NT2/D1 (cell line): ENCODE results near the gene ELMOD1.
A peak's percentile ranks its signal among the peaks of the same experiment; 100 is the strongest.
"Not testable (repeated sequence)": the region's sequence is repeated elsewhere in the genome, so short reads cannot be mapped to it uniquely, and the experiment has no call there.

Experiments used
- DNase-seq: peaks from one replicate; pipeline ENCODE4 v3.0.0-alpha.2; 2011; ENCODE audit warnings: low read depth, low spot score
- H3K27me3 ChIP-seq: 2 replicates; pipeline ENCODE4 v1.6.0; 2011; ENCODE audit warnings: mild to moderate bottlenecking; ENCODE audit not compliant: insufficient read length, insufficient read depth
- H3K36me3 ChIP-seq: 2 replicates; pipeline ENCODE4 v1.6.1; 2011; ENCODE audit warnings: mild to moderate bottlenecking, low read length, mixed read lengths; ENCODE audit not compliant: insufficient read depth, insufficient read length
- H3K4me1 ChIP-seq: 2 replicates; pipeline ENCODE4 v1.5.1; 2011; ENCODE audit not compliant: insufficient read depth, insufficient read length
- H3K4me3 ChIP-seq: 2 replicates; pipeline ENCODE4 v1.5.1; 2011; ENCODE audit warnings: low read depth; ENCODE audit not compliant: insufficient read length
- H3K9ac ChIP-seq: 2 replicates; pipeline ENCODE4 v1.6.0; 2011; ENCODE audit warnings: low read depth; ENCODE audit not compliant: insufficient read length
- H3K9me3 ChIP-seq: 2 replicates; pipeline ENCODE4 v1.5.1; 2011; ENCODE audit warnings: mild to moderate bottlenecking, low read length; ENCODE audit not compliant: insufficient read depth
- SUZ12 ChIP-seq: IDR thresholded peaks from 2 replicates; pipeline ENCODE4 v1.6.1; 2011; ENCODE audit not compliant: insufficient read length, insufficient read depth; ENCODE audit errors: extremely low read depth
- YY1 ChIP-seq: IDR thresholded peaks from 2 replicates; pipeline ENCODE4 v1.6.1; 2011; ENCODE audit not compliant: insufficient read length, insufficient read depth
- ZNF274 ChIP-seq: IDR thresholded peaks from 2 replicates; pipeline ENCODE4 v1.6.1; 2011; ENCODE audit warnings: mild to moderate bottlenecking, low read depth, low read length

Gene ELMOD1

DNA sequence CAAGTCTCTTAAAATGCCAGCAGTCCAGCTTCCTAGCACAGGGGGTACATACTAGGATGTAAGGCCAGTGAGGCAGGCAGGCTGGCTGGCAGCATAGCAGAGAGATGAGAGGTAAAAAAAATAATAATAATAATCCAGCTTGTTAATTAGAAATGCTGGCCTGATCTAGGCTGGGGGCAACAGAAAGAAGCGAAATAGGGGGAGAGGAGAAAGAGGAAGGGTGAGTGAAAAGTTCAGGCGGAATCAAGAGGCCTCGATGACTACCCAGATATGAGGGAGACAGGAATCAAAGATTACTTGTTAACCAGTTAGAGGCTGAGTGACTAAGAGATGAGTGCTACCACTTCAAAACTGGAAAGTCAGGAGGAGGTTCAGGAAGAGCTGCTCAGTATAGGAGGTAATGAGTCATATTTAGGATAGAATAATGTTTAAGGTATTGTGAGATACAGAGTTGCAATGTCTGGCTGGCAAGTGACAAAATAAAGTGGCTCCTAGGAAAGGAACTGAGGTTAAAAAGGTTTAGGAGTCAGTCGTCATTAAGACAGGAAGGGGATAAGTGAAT is 28.2 kb upstream of the ELMOD1 start:
- Histone ChIP-seq H3K36me3 (peaks cover 10% of the 10 kb centered on the region), H3K27me3 (no peaks in the 10 kb centered on the region), H3K9ac (no peak overlapping the region), H3K9me3 (no peaks in the 10 kb centered on the region), H3K4me1 (no peaks in the 10 kb centered on the region), H3K4me3 (no peak overlapping the region)
- TF ChIP-seq ZNF274 (no peak), YY1 (no peak), SUZ12 (no peak)
- no peak for DNase-seq

DNA sequence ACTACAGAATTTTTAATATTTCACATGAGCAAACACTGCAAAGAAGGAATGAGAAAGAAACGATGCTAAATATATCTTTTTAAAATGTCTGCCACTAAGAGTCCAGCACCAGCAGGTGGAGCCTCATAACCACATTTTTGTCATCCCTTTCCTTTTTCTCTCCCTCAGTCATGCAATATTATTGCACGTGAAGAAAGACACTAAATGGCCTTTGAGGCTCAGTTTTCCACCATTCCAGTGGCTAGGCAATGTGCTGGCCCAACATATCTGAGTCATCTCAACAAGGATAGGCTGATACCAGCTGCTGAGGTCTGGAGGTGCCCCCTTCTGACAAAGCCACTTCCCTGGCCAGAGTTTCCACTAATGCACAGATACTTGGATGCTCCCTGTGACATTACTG is 27.2 kb upstream of the ELMOD1 start:
- Histone ChIP-seq H3K9ac (no peak overlapping the region), H3K9me3 (no peaks in the 10 kb centered on the region), H3K36me3 (peaks cover 10% of the 10 kb centered on the region), H3K4me1 (no peaks in the 10 kb centered on the region), H3K4me3 (no peak overlapping the region), H3K27me3 (no peaks in the 10 kb centered on the region)
- DNase-seq, result no peak
- TF ChIP-seq ZNF274 (no peak), SUZ12 (no peak), YY1 (no peak)

DNA sequence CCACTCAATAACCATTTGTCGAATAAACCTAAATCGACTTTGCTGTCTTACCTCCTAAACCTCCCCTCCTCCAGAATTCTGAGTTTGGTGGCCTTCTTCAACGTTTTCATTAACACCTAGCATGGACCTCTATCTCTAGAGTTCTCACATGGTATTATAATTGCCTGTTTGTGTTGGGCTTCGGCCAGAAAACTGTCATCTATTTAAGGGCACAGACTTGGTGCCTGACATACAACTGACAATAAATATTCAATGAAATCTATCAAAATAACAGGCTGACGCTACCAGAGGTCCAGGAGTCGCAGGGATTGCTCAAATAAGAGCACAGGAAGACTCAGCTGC is 26.1 kb upstream of the ELMOD1 start:
- H3K4me3 ChIP-seq, result peak overlapping the region; percentile 94
- H3K4me1 ChIP-seq, result no peaks in the 10 kb centered on the region
- no peaks in the 10 kb centered on the region for H3K27me3 ChIP-seq
- H3K9me3 ChIP-seq, result no peaks in the 10 kb centered on the region
- H3K9ac ChIP-seq, result peak overlapping the region; percentile 95
- no peak for TF ChIP-seq SUZ12
- TF ChIP-seq YY1, result no peak
- TF ChIP-seq ZNF274, result no peak
- no peak for DNase-seq
- no peaks in the 10 kb centered on the region for H3K36me3 ChIP-seq

DNA sequence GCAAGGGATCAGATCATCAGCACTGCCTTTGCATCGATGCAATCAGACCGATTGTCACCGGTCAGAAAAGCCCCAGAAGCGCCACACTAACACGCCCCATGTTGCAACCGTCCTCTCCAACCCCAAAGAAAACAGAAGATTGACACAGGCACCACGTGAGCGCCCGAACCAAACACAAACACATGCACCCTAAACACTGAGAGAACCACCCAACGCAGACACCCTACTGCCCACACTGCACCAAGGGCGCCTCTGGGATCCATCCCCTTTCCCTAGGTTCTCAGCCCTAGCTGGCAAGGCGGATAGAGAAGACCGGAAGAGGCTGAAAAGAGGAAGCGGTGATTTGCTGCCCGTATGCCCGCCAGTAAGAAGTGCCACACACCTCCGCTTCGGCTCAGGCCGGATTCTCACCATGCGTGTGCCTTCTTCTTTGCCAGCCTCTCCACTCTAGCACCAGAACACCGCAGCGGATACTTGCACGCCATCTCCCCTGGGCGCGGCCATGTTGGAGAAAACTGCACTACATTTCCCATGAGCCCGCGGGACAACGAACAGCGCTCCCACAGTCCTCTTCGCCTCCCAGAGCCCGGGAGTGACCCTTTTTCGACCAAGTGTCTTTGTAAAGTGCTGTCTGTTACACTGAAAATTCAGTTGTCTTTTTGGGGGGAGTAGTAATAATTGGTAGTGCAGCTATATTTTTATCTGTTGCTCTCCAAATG is 25.6 kb upstream of the ELMOD1 start, which contains the start of gene ALKBH8:
ALKBH8 (minus strand) TSS at position 517 of the 719 bp plus-strand sequence. CDS start 4,842 bp downstream, outside the sequence.
- TF ChIP-seq YY1 (peak; percentile 94), ZNF274 (no peak)
- Histone ChIP-seq H3K4me3 (peak within 1 kb of the TSS; percentile 94), H3K4me1 (no peaks in the 10 kb centered on the region), H3K9ac (peak within 1 kb of the TSS; percentile 95), H3K9me3 (no peaks in the 10 kb centered on the region), H3K27me3 (no peaks in the 10 kb centered on the region), H3K36me3 (no peaks in the 10 kb centered on the region)
- peak; percentile 30 for DNase-seq

DNA sequence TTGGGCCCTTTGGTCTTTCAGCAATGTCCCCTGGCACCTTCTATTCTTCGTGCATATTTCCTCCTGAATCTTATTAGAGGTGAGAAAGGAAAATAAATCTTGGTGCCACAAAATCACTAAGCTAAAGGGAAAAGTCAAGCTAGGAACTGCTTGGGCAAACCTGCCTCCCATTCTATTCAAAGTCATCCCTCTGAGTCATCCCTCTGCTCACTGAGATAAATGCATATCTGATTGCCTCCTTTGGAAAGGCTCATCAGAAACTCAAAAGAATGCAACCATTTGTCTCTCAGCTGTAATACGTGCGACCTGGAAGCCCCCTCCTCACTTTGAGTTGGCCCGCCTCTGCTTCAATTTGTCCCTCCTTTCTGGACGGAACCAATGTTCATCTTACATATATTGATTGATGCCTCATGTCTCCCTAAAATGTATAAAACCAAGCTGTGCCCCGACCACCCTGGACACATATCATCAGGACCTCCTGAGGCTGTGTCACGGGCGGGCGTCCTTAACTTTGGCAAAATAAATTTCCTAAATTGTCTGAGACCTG is 24.9 kb upstream of the ELMOD1 start:
- H3K9ac ChIP-seq, result peak overlapping the region; percentile 95
- not testable (repeated sequence) for H3K9me3 ChIP-seq, H3K36me3 ChIP-seq, H3K27me3 ChIP-seq, H3K4me1 ChIP-seq, DNase-seq
- peak overlapping the region; percentile 94 for H3K4me3 ChIP-seq

DNA sequence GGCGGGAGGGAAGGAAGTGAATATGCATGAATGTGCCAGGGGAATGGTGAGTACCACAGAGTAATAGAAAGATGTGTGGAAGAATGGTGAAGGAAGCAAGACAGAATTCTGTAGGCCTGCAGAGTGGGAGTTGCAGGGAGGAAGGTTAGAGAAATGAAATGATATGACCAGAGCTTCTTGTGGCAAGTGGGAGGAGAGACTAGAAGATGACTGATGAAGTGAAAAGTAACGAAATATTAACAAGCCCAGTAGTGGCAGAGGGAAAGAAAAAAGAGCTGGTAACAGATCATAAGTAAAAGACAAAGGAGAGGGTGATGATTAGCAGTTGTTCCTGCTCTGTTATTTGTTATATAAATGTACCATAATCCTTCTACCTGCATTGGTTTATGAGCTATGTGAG is 24.4 kb upstream of the ELMOD1 start:
- TF ChIP-seq YY1, result no peak
- TF ChIP-seq ZNF274, result no peak
- TF ChIP-seq SUZ12, result no peak
- no peak for DNase-seq
- no peaks in the 10 kb centered on the region for H3K27me3 ChIP-seq
- H3K36me3 ChIP-seq, result no peaks in the 10 kb centered on the region
- H3K4me3 ChIP-seq, result no peak overlapping the region
- no peaks in the 10 kb centered on the region for H3K4me1 ChIP-seq
- H3K9ac ChIP-seq, result no peak overlapping the region
- H3K9me3 ChIP-seq, result no peaks in the 10 kb centered on the region

DNA sequence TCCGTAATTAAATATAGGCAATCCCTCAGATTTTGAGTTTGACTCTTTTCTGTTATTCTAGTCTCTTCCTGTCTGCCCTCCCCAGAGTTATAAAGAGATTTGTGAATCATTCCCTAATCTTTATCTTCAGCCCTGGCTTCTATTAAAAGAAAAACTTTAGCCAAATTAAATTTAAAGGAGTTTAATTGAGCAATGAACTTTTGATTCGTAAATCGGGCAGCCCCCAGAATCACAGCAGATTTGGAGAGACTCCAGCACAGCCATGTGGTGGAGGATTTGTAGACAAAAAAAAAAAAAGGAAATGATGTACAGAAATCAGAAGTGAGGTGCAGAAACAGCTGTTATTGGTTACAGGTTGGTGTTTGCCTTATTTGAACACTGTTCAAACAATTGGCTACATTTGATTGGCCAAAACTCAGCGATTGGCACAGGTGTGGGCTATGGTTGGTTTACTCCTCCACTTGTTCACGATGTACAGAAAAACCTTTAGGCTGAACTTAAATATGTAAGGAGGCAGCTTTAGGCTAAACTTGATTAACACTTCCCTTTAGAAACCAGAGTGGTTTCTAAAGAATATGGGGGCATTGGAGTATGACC is 23.1 kb upstream of the ELMOD1 start:
- no peak for TF ChIP-seq SUZ12
- no peak overlapping the region for H3K4me3 ChIP-seq

DNA sequence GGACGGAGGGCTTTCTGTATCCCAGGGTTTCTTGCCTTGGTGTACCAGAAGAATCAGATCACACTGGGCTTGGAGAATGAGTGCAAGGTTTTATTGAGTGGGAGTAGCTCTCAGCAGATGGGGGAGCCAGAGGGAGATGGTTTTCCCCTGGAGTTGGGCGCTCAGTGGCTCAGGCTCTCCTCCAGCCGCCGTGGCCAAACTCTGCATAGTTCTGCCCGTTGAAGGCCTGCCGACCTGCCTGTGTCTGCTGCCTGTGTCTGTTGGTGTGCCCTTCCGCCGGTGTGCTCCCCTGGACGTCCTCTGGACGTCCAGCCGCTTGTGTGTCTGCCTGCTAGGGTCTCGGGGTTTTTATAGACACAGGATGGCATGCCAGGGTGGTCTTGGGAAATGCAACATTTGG is 20.9 kb upstream of the ELMOD1 start:
- Histone ChIP-seq H3K27me3 (no peaks in the 10 kb centered on the region), H3K9me3 (no peaks in the 10 kb centered on the region), H3K4me1 (no peaks in the 10 kb centered on the region), H3K36me3 (no peaks in the 10 kb centered on the region), H3K9ac (no peak overlapping the region), H3K4me3 (no peak overlapping the region)
- TF ChIP-seq ZNF274, result no peak
- no peak for TF ChIP-seq YY1
- TF ChIP-seq SUZ12, result no peak
- no peak for DNase-seq

More for the DNA sequence above, 23.1 kb upstream of the ELMOD1 start:
- H3K36me3 ChIP-seq, result no peaks in the 10 kb centered on the region
- no peaks in the 10 kb centered on the region for H3K27me3 ChIP-seq
- no peaks in the 10 kb centered on the region for H3K9me3 ChIP-seq
- H3K9ac ChIP-seq, result no peak overlapping the region
- DNase-seq, result no peak
- H3K4me1 ChIP-seq, result no peaks in the 10 kb centered on the region
